ENCODE measurements around the gene CEP164. TPM values are rescaled to one million over a fixed set of nuclear protein-coding genes. Genes with fewer than 3 reads are reported as not detected.

Gene CEP164
- total RNA-seq, 1 experiment from 2014 or later: 22.2 TPM

DNA sequence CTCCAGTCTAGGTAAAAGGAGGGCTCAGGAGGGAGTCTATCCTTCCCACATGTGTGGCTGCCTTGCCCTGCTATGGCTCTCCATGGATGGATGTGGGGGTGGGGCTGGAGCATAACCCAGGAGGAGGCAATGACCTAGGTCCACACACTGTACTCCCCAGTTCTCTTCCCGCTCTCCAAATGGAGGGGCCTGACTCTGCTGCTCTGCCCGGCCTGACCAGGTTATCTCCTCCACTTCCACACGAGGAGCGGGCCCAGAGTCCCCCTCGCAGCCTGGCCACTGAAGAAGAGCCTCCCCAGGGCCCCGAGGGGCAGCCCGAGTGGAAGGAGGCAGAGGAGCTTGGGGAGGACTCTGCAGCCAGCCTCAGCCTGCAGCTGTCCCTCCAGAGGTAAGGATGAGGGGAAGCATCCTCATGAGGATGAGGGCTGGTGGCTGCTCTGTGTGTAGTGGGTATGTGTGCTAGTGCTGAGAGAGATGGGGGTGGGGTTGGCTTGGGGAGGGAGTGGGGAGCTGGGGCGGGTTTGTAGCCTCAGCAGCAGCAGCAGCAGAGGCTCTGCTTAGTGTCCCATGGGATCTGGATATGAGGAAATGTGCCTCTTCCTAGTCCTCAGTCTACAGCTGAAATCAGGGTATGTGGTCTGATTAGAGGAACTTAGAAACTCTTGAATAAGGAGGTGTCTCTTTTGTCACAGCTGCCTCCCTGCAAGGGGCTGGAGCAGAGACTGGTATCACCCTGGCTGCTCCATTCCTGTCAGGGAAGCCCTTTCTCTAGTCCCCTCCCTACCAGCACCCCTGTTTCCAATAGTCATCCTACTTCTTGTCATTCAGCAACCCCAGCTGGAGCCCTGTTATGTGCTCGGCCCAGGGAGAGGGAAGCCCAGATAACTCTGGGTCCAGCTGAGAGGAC, 54.1 kb downstream of the CEP164 start (continued):
- no peak for TF ChIP-seq FOSL1 (IDR thresholded peaks at IDR 0.05; ENCODE audit: low read depth)
- no peak for TF ChIP-seq JUND (IDR thresholded peaks at IDR 0.05)
- no peak for TF ChIP-seq CEBPB (IDR thresholded peaks at IDR 0.05; ENCODE audit: low read depth)

DNA sequence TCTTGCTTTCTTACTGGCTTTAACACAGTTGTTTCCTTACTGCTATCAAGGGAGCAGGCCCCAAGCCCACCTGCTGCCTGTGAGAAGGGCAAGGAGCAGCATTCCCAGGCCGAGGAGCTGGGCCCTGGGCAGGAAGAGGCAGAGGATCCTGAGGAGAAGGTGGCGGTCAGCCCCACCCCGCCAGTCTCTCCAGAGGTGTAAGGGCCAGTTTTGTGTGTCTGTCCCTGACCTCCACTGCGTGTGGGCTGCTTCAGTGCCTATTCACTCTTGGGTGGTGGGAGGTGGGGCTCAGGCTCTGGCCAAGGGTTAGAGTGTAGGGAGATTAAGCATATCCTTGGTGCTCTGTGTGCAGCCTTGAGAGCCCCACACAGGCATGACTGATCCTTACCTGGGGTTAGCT, 55.1 kb downstream of the CEP164 start:
- Histone ChIP-seq H3K27ac (ENCODE audit: low read depth, low read length) (no peak overlapping the region), H3K4me1 (ENCODE audit: control insufficient read depth in 1 of 2, insufficient read depth in 2 of 2, low read length in 2 of 2) (no peaks in the 10 kb centered on the region), H2AFZ (ENCODE audit: low read depth, low read length, poor library complexity, severe bottlenecking) (no peak overlapping the region), H4K20me1 (ENCODE audit: insufficient read depth) (no peaks in the 10 kb centered on the region), H3K27me3 (ENCODE audit: insufficient read depth, low read length) (no peaks in the 10 kb centered on the region), H3K9me3 (ENCODE audit: control insufficient read depth in 1 of 2, insufficient read depth in 1 of 2, low read depth in 1 of 2, low read length in 2 of 2) (no peaks in the 10 kb centered on the region), H3K9me2 (ENCODE audit: insufficient read depth) (no peaks in the 10 kb centered on the region), H3K36me3 (ENCODE audit: control insufficient read depth in 1 of 2, insufficient read depth in 2 of 2, low read length in 2 of 2) (peaks cover 5 to 7% of the 10 kb centered on the region in 2 experiments; a peak in 2 of 4 replicates), H3K4me2 (ENCODE audit: low read length) (no peak overlapping the region), H3K9ac (ENCODE audit: low read length) (no peak overlapping the region), H3K79me2 (ENCODE audit: insufficient read depth, low read length) (no peaks in the 10 kb centered on the region), H3K4me3 (replicated peaks in 1 of 2; ENCODE audit: low read depth in 1 of 2, low read length in 2 of 2) (no peak overlapping the region)
- RAD21 ChIA-PET (ENCODE audit: low non-redundant PET in 1 of 2, low total read pairs in 2 of 2, uncharacterized antibody in 2 of 2, unreplicated experiment in 2 of 2): no interaction called here
- CTCF ChIA-PET: interaction anchor here (1.3 kb wide), 1 partner anchor 44 kb away, joined by 3 read pairs; no protein-coding TSS in a partner anchor
- BruUV-seq (replicated peaks): no TSS peak
- ATAC-seq (no peak), DNase-seq (ENCODE audit: low read depth, low spot score) (no peak)
- POLR2A ChIA-PET: no interaction called here
- intact Hi-C loops (cut with micrococcal nuclease): no loop called here
- TF ChIP-seq SP1 (IDR thresholded peaks at IDR 0.05; ENCODE audit: low read depth) (no peak), YY1 (IDR thresholded peaks at IDR 0.05; ENCODE audit: extremely low read depth, insufficient replicate concordance, low read depth, low read length) (no peak), POLR2AphosphoS5 (IDR thresholded peaks at IDR 0.05; ENCODE audit: low read depth, low read length) (no peak), TCF7L2 (IDR thresholded peaks at IDR 0.05; ENCODE audit: borderline replicate concordance, extremely low read depth, insufficient read depth, insufficient read length) (no peak), EZH2 (IDR thresholded peaks at IDR 0.05) (no peak), CBX3 (IDR thresholded peaks at IDR 0.05; ENCODE audit: low read depth) (no peak), EGR1 (IDR thresholded peaks at IDR 0.05; ENCODE audit: low read depth) (no peak), EZH2phosphoT487 (IDR thresholded peaks at IDR 0.05; ENCODE audit: borderline replicate concordance) (no peak), SIN3A (IDR thresholded peaks at IDR 0.05; ENCODE audit: low read depth) (no peak), ZNF274 (IDR thresholded peaks at IDR 0.05; ENCODE audit: low read depth, low read length) (no peak)
- TF ChIP-seq, protein P1, sequence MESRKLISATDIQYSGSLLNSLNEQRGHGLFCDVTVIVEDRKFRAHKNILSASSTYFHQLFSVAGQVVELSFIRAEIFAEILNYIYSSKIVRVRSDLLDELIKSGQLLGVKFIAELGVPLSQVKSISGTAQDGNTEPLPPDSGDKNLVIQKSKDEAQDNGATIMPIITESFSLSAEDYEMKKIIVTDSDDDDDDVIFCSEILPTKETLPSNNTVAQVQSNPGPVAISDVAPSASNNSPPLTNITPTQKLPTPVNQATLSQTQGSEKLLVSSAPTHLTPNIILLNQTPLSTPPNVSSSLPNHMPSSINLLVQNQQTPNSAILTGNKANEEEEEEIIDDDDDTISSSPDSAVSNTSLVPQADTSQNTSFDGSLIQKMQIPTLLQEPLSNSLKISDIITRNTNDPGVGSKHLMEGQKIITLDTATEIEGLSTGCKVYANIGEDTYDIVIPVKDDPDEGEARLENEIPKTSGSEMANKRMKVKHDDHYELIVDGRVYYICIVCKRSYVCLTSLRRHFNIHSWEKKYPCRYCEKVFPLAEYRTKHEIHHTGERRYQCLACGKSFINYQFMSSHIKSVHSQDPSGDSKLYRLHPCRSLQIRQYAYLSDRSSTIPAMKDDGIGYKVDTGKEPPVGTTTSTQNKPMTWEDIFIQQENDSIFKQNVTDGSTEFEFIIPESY (IDR thresholded peaks at IDR 0.05; ENCODE audit: extremely low read depth, insufficient replicate concordance, low read length): no peak
- TF ChIP-seq, protein P2, sequence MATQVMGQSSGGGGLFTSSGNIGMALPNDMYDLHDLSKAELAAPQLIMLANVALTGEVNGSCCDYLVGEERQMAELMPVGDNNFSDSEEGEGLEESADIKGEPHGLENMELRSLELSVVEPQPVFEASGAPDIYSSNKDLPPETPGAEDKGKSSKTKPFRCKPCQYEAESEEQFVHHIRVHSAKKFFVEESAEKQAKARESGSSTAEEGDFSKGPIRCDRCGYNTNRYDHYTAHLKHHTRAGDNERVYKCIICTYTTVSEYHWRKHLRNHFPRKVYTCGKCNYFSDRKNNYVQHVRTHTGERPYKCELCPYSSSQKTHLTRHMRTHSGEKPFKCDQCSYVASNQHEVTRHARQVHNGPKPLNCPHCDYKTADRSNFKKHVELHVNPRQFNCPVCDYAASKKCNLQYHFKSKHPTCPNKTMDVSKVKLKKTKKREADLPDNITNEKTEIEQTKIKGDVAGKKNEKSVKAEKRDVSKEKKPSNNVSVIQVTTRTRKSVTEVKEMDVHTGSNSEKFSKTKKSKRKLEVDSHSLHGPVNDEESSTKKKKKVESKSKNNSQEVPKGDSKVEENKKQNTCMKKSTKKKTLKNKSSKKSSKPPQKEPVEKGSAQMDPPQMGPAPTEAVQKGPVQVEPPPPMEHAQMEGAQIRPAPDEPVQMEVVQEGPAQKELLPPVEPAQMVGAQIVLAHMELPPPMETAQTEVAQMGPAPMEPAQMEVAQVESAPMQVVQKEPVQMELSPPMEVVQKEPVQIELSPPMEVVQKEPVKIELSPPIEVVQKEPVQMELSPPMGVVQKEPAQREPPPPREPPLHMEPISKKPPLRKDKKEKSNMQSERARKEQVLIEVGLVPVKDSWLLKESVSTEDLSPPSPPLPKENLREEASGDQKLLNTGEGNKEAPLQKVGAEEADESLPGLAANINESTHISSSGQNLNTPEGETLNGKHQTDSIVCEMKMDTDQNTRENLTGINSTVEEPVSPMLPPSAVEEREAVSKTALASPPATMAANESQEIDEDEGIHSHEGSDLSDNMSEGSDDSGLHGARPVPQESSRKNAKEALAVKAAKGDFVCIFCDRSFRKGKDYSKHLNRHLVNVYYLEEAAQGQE (IDR thresholded peaks at IDR 0.05; ENCODE audit: low read depth): no peak
- TF ChIP-seq, protein P3, sequence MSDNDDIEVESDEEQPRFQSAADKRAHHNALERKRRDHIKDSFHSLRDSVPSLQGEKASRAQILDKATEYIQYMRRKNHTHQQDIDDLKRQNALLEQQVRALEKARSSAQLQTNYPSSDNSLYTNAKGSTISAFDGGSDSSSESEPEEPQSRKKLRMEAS (IDR thresholded peaks at IDR 0.05): no peak
- TF ChIP-seq, protein P4, sequence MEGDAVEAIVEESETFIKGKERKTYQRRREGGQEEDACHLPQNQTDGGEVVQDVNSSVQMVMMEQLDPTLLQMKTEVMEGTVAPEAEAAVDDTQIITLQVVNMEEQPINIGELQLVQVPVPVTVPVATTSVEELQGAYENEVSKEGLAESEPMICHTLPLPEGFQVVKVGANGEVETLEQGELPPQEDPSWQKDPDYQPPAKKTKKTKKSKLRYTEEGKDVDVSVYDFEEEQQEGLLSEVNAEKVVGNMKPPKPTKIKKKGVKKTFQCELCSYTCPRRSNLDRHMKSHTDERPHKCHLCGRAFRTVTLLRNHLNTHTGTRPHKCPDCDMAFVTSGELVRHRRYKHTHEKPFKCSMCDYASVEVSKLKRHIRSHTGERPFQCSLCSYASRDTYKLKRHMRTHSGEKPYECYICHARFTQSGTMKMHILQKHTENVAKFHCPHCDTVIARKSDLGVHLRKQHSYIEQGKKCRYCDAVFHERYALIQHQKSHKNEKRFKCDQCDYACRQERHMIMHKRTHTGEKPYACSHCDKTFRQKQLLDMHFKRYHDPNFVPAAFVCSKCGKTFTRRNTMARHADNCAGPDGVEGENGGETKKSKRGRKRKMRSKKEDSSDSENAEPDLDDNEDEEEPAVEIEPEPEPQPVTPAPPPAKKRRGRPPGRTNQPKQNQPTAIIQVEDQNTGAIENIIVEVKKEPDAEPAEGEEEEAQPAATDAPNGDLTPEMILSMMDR (IDR thresholded peaks at IDR 0.05 in 2 of 3, conservative IDR thresholded peaks at IDR 0.05 in 1 of 3; ENCODE audit: borderline replicate concordance in 1 of 3, insufficient read depth in 1 of 3, low read depth in 2 of 3, low read length in 2 of 3): no peak
